Measurements from ENCODE around the gene ARSH.
"Not testable (repeated sequence)": the region's sequence is repeated elsewhere in the genome, so short reads cannot be mapped to it uniquely, and the experiment has no call there.

ARSH gene

DNA sequence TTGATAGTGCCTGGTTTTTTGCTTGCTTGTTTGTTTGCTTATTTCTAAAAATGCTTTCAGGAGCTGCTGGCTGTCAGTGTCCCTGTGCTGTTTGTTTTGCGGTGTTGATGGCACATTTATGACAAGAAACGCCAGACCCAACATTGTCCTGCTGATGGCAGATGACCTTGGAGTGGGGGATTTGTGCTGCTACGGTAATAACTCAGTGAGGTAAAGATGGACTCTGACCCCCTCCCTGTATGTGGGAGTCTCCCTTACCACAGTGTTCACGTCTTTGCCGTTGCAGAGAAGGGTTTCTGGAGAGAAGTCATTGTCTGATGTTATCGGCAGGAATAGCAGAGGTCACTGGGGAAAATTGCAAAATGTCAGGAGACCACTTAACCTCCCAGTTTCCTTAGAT, at the start of gene ARSH:
TSS of gene ARSH (plus strand) at position 52 of the 400 bp plus-strand sequence. CDS start at position 119, 67 bp downstream.
- DNase-seq: no peak

DNA sequence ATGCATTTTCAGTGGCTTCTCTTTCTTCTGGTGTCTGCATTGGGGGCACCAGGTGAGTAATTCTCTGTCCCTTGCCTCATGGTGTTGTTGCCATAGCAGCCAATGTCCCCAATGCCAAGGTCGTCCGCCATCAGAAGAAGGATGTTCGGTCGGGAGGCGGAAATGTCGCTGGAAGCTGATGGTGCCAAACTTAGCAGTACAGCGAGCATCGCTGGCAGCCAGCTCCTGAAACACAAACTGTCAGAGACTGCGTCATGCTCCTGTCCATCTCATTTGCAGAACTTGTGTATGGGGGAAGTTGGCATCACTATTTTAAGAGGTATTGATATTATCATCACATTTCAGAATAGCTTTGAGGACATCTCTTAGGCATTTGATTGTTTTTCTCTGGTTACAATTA, 48.1 kb upstream of the ARSH start:
- DNase-seq: no peak

DNA sequence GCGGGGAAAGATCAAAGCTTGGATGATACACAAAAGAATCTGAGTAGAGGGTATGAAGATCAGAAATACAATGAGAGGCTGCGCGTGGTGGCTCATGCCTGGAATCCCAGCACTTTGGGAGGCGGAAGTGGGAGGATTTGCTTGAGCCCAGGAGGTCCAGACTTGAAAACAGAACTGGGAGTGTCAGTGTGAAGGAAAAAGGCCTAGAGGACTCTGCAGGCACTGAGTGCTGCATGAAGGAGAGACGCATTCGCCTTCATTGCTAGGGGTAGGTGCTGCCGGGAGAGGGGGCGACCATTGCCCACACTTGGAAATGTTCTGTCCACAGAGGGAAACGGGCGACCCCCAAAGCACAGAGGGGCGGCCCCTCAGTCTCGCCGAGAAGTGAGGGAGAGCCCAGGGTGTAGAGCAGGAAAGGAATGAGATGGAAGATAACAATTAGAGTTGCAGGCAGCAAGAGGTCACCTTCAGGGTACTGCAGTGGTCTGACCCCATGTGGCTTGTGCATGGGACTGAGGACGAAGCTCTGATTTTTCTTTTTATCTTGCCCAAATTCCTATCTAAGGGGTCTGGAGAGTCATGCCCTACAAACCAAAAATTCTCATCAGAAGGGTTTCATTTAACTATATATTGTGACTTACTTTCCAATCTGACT, 45.4 kb upstream of the ARSH start:
- no peak for DNase-seq

DNA sequence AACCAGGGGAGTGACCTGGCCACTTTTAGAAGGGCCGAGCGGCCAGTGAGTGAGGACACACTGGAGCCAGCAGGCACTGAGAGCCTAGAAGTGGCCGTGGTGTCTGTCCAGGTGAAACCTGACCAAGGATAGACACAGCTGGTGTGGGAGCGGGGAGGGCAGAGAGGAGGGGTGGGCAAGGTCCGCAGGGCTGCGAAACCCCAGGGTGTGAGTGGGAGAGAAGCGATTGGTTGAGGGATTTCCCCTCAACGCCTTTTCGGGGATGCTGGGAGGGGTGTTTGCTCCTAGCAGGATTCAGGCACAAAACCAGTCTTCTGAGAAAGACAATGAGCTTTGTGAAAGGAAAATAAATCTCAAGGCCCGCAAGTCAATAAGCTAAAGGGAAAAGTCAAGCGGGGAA, 44.0 kb upstream of the ARSH start:
- no peak for DNase-seq

DNA sequence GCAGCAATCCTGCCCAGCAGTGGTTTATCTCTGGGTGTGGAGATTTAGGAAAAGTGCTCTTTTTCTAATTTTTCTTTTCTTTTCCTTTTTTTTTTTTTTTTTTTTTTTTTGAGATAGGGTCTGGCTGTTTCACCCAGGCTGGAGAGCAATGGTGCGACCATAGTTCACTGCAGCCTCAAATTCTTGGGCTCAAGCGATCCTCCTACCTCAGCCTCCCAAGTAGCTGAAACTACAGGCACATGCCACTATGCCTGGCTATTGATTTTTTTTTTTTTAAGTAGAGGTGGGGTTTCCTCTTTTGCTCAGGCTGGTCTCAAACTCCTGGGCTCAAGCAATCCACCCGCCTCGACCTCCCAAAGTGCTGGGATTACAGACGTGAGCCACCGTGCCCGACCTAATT, 42.9 kb upstream of the ARSH start:
- DNase-seq: not testable (repeated sequence)

GRCh38 chrX:2963992-2964794, 42.2 kb upstream of the ARSH start:
- not testable (repeated sequence) for DNase-seq

GRCh38 chrX:2965965-2966364, 40.4 kb upstream of the ARSH start:
- no peak for DNase-seq

DNA sequence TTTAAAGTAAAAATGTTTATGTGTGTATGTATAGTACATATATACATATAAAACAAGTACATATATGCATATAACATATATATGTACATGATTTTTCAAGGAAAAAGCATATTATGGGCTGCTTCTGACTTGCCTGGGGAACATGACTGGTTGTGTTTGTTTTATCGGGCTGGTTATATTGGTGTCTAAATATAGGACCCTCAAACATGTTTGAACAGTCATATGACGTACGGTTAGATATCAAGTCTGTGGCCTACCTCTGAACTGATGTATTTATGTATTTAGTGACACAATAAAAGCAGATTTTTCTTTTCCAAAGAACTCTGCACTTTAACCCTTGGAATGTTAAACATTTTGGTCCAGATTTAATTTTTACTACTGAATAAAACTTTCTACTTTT, 39.3 kb upstream of the ARSH start:
- DNase-seq: no peak

GRCh38 chrX:2967584-2967983, 38.8 kb upstream of the ARSH start:
- no peak for DNase-seq

DNA sequence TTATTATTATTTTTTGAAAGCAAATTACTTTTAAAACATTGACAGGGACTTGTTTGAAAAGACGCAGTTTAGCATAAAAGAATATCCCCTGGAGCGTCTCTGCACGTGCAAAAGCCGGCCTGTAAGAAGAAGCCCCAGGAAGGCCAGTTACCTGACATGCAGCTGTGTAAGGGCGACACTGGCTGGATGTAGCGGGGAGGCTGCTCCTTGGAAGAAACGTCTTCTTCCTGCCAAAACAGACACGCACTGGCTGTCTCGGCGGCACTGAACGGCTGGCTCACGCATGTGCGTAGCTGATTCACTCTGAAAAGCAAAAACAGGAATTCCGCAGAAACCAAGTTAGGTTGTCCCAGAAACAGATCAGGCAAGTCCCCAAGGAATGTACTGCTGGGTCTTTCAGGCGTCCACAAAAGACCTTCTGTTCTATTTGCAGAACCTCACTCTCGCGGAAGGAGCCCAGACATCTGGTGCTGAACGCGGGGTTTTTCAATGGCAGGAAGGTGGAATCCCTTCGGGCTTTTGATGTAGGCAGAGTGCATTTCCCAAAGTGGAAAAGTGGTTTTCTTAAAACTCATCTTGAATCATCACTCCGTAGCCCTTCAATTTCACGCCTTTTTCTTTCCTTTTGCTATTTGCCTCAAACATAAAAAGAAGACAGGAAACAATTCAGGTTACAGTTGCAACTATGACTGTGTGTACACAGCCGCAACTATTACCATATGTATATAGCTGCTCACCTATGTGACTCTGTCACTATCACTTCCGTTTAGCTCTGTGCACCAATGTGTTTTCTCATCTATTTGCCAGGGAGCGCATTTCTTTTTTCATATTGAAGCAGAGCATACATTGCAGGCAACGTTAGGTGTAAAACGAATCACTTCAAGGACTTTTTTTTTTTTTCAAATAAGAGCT, 38.1 kb upstream of the ARSH start:
- DNase-seq: no peak

- no peak for DNase-seq
Measured at GRCh38 chrX:2969021-2969420, 37.3 kb upstream of the ARSH start.

DNA sequence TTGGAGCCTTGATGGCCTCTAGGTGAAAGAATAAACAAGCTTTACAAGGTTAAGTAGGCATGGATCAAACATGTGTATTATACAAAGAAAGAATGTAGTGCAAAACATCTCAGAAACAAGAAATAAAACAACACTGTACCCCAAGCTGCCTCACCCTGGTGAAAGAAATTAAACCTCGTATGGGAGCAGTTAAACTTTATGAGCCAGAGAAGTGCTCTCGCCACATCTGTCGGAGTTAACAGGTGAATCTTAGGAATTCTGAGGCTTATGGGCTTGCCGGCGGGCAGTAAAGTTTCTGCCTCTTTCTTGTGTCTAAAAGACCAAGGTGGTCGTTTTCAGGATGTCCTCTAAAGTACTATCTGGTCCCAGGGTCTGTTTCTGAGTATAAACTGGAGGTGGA, 34.0 kb upstream of the ARSH start:
- no peak for DNase-seq

DNA sequence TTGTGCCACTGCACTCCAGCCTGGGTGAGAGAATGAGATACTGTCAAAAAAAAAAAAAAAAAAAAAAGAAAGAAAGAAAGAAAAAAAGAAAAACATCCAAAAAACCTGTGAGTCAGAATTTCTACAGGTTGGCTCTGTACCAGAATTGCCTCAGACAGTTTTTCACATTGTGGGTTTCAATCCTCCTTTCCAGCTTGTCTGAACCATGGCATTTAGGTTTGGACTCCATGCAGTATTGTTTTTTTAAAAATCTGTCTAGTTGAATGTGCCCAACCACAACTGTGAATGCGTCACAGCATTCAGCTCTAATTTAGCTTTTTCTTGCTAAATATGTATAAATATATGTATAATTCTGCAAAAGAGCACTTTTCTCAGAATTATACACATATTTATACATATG, 31.4 kb upstream of the ARSH start:
- DNase-seq: no peak

DNA sequence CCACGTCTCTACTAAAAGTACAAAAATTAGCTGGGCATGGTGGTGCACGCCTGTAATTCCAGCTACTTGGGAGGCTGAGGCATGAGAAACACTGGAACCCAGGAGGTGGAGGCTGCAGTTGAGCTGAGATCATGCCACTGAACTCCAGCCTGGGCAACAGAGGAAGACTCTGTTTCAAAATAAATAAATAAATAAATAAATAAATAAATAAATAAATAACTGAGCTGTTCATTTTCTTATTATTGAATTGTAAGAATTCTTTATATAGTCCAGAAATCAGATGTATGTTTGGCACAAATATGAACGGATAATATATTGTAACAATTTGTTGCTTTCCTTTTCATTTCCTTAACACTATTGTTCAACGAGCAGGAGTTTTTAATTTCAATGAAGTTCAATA, 27.7 kb upstream of the ARSH start:
- DNase-seq: not testable (repeated sequence)

DNA sequence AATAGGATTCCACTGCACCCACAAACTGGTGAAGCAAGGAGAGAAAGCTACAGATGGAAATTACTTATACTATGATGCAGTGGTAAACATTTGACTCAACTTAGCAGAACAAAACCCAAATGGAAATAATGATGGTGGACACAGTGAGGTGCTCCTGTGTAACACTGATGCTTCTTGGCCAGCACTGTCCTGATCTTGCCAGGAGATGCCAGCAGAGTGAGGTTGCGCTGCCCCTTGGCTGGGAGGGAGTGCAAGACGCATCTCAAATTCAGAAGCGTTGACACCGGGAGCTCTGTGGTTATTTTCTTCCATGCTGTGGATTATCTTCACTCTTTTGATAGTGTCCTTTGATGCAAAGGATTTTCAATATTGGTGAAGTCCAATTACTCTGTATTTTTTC, 22.0 kb upstream of the ARSH start:
- DNase-seq: no peak

GRCh38 chrX:2989565-2989964, 16.8 kb upstream of the ARSH start:
- no peak for DNase-seq

GRCh38 chrX:3010532-3010931, 4.2 kb downstream of the ARSH start:
- no peak for DNase-seq

- DNase-seq: no peak
Measured at GRCh38 chrX:3017492-3017891, 11.1 kb downstream of the ARSH start.

GRCh38 chrX:3024176-3024575, 17.8 kb downstream of the ARSH start:
- no peak for DNase-seq

GRCh38 chrX:3026074-3026815, 19.9 kb downstream of the ARSH start:
- DNase-seq: no peak

DNA sequence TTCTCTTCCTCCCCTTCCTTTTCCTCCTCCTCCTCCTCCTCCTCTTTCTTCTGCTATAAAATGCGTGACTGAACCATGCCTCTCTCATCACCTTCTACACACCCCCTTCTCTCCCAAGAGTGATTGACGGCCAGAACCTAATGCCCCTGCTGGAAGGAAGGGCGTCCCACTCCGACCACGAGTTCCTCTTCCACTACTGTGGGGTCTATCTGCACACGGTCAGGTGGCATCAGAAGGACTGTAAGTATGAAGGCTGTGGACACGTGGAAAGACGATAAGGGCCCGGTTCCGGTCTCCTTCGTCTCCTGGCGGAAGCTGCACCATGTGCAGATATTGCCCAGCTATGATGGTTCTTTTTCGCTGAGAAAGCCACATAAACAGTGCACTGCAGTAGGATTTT, 22.8 kb downstream of the ARSH start:
- DNase-seq: no peak

DNA sequence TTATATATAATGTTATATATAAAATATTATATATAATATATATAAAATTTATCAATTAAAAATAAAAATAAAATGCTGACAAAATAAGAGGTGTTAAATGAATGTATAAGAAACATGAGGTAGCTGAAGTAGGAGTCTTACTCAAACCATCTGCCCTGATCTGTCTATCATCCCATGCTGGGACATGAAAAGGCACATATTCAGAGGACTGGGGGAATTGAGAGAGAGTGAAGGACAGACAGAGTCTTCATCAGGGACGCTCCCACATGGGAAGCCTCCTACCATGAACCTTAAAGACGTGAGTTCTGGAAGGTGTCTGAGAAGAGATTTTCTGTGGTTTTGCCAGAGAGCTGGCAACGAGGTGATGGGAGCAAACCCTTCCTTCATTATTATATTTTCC, 30.9 kb downstream of the ARSH start:
- DNase-seq: no peak

- no peak for DNase-seq
Measured at GRCh38 chrX:3044196-3044595, 37.9 kb downstream of the ARSH start.

Measured in NCI-H146 (cell line).